Endothelial cell of umbilical vein (primary cell): ENCODE results near the gene PFKP. TPM values are rescaled to one million over a fixed set of nuclear protein-coding genes. Genes with fewer than 3 reads are reported as not detected.

Source experiments
- BruUV-seq: library from RNA; stranded (reverse); fragments of 400-500 nt; replicated peaks from 2 replicates; lab custom pipeline; 2021; lab: Mats Ljungman, UMichigan
- CTCF ChIA-PET: fragments of 300-600, 350-600 bp; sonication (Branson Sonifier 250); formaldehyde crosslinking; loops from one replicate; lab custom pipeline; 2021; ENCODE audit warnings: antibody characterized with exemption, inconsistent platforms; lab: Charles Lee
- POLR2A ChIA-PET: fragments of 300-600, 350-600 bp; sonication (Branson Sonifier 250); formaldehyde crosslinking; loops from one replicate; lab custom pipeline; 2021; ENCODE audit warnings: antibody characterized with exemption, inconsistent platforms; lab: Charles Lee
- DNase-seq: peaks from one replicate; pipeline ENCODE4 v3.0.0-alpha.2; 2011; ENCODE audit warnings: low read depth, low spot score
- FAIRE-seq: peaks from 2 replicates; lab custom pipeline; 2011; peaks lifted over from hg19 to GRCh38; lab: Jason Lieb, UNC
- H2AFZ ChIP-seq: 2 replicates; pipeline ENCODE4 v1.6.0; 2012; ENCODE audit warnings: low read depth, low read length, control low read depth, inconsistent platforms
- H3K27ac ChIP-seq: 2 replicates; pipeline ENCODE4 v1.5.1; 2011; ENCODE audit warnings: low read depth, mild to moderate bottlenecking, control low read depth, low read length, moderate library complexity; ENCODE audit not compliant: insufficient read depth
- H3K27me3 ChIP-seq, 2 experiments: 2 replicates each; pipeline versions ENCODE4 v1.6.0 to v1.6.1; 2011; ENCODE audit warnings: low read length in 2 of 2, mixed read lengths in 1 of 2; ENCODE audit not compliant: control insufficient read depth in 2 of 2, insufficient read depth in 2 of 2
- H3K36me3 ChIP-seq, 2 experiments: 2 replicates in 1 of 2; 3 replicates in 1 of 2; pipeline ENCODE4 v1.5.1; 2011; ENCODE audit warnings: low read length in 2 of 2, mild to moderate bottlenecking in 1 of 2, moderate library complexity in 1 of 2; ENCODE audit not compliant: control insufficient read depth in 2 of 2, insufficient read depth in 2 of 2; ENCODE audit errors: extremely low read depth in 1 of 2
- H3K4me1 ChIP-seq: 3 replicates; pipeline ENCODE4 v1.5.1; 2011; ENCODE audit warnings: mild to moderate bottlenecking, low read length; ENCODE audit not compliant: control insufficient read depth, insufficient read depth; ENCODE audit errors: extremely low read depth
- H3K4me2 ChIP-seq: 2 replicates; pipeline ENCODE4 v1.6.1; 2011; ENCODE audit warnings: low read length, control low read depth, mixed read lengths; ENCODE audit not compliant: insufficient read depth
- H3K4me3 ChIP-seq, 3 experiments: fragments of 200-600 bp in 1 of 3; sonication (generic), shearing (Covaris generic) in 1 of 3; replicated peaks in 1 of 3; 2 replicates each; pipeline ENCODE4 v1.5.1; 2011 to 2016; ENCODE audit warnings: control low read depth in 3 of 3, low read length in 3 of 3, mild to moderate bottlenecking in 2 of 3, inconsistent platforms in 1 of 3, low read depth in 1 of 3, moderate library complexity in 1 of 3; ENCODE audit not compliant: insufficient read depth in 1 of 3
- H3K79me2 ChIP-seq: 2 replicates; pipeline ENCODE4 v1.6.0; 2012; ENCODE audit warnings: low read length, inconsistent platforms; ENCODE audit not compliant: control insufficient read depth, insufficient read depth
- H3K9ac ChIP-seq: replicated peaks from 2 replicates; pipeline ENCODE3; 2011; ENCODE audit warnings: low read length, control low read depth; ENCODE audit not compliant: insufficient read depth; ENCODE audit errors: extremely low read depth
- H3K9me1 ChIP-seq: replicated peaks from 3 replicates; pipeline ENCODE4 v1.6.0; 2011; ENCODE audit warnings: mild to moderate bottlenecking, low read length; ENCODE audit not compliant: control insufficient read depth, insufficient read depth; ENCODE audit errors: extremely low read depth
- H3K9me3 ChIP-seq: replicated peaks from 2 replicates; pipeline ENCODE4 v1.5.1; 2012; ENCODE audit warnings: low read length, inconsistent platforms; ENCODE audit not compliant: control insufficient read depth, insufficient read depth
- H4K20me1 ChIP-seq: replicated peaks from 2 replicates; pipeline ENCODE3; 2011; ENCODE audit warnings: mild to moderate bottlenecking, low read length; ENCODE audit not compliant: control insufficient read depth, insufficient read depth; ENCODE audit errors: extremely low read depth
- CTCF ChIP-seq, 2 donors: IDR thresholded peaks; 1 replicate in 1 of 2; 2 replicates in 1 of 2; pipeline ENCODE4 v1.5.1; 2011; ENCODE audit warnings: low read length in 2 of 2, mild to moderate bottlenecking in 2 of 2, moderate library complexity in 2 of 2, control low read depth in 1 of 2, inconsistent platforms in 1 of 2, low read depth in 1 of 2; ENCODE audit not compliant: insufficient read depth in 1 of 2; ENCODE audit errors: extremely low read depth in 1 of 2
- EZH2 ChIP-seq: IDR thresholded peaks from 2 replicates; pipeline ENCODE4 v1.6.1; 2012; ENCODE audit warnings: borderline replicate concordance, low read depth, mild to moderate bottlenecking, moderate library complexity, low read length, inconsistent platforms; ENCODE audit not compliant: severe bottlenecking
- POLR2AphosphoS5 ChIP-seq: IDR thresholded peaks from 2 replicates; pipeline ENCODE4 v1.6.1; 2012; ENCODE audit warnings: low read depth, mild to moderate bottlenecking, control low read depth, low read length, moderate library complexity; ENCODE audit not compliant: insufficient read depth
- dilution Hi-C: fragments of 300-500 bp; cut with MboI; formaldehyde crosslinking; loops from one replicate; pipeline ENCODE4 v1.15.0; 2019; ENCODE audit warnings: low sequenced_read_pairs; ENCODE audit not compliant: extremely low pct_ligation_motif_present
- intact Hi-C: fragments of 100-400 bp; cut with micrococcal nuclease; formaldehyde crosslinking; loops from one replicate; pipeline ENCODE4 v1.10.0; 2022
- polyA plus RNA-seq, 4 experiments: library from polyadenylated mRNA; depleted of rRNA in 3 of 4; stranded (reverse) in 3 of 4; unstranded in 1 of 4; fragments of >200 nt; gene quantifications; 2 replicates each; pipeline versions ENCODE4 v1.2.1 to v1.2.3, GENCODE V29; 2011 to 2012; ENCODE audit warnings: missing spikeins in 1 of 4
- total RNA-seq: library from RNA; stranded (reverse); gene quantifications from 2 replicates; pipeline ENCODE4 v1.2.3, GENCODE V29; 2021

PFKP gene
- total and polyA plus RNA-seq, 2 donors (not counting 3 experiments of a cell fraction or from before 2014, with no cell fraction given): 185 to 359 TPM

- FAIRE-seq (peak; percentile 71), DNase-seq (peak; percentile 62)
- Histone ChIP-seq H3K27me3 (no peaks in the 10 kb centered on the region), H3K9me1 (no peaks in the 10 kb centered on the region), H3K79me2 (peaks cover 59% of the 10 kb centered on the region), H3K4me3 (peak overlapping the region; percentile 75 to 96 (median 94)), H2AFZ (peak overlapping the region; percentile 11), H3K4me2 (peak overlapping the region; percentile 85), H4K20me1 (no peaks in the 10 kb centered on the region), H3K9ac (peak overlapping the region; percentile 72), H3K27ac (peak overlapping the region; percentile 73), H3K4me1 (peaks cover 43% of the 10 kb centered on the region), H3K9me3 (no peaks in the 10 kb centered on the region), H3K36me3 (peaks cover 0 to 10% of the 10 kb centered on the region in 2 experiments)
- POLR2A ChIA-PET: no interaction called here
- TF ChIP-seq EZH2 (no peak), POLR2AphosphoS5 (peak; percentile 37), CTCF (IDR thresholded peaks at IDR 0.05; ENCODE audit: extremely low read depth in 1 of 2, insufficient read depth in 1 of 2, low read depth in 1 of 2, low read length in 2 of 2) (peak; percentile 31 to 53)
- no TSS peak for BruUV-seq
- intact Hi-C loops (no loop called here), dilution Hi-C loops (no loop called here)
- CTCF ChIA-PET: interaction anchor here (0.8 to 1.4 kb wide), 6 partner anchors 8 to 66 kb away, joined by 3 to 6 read pairs (median 4); no protein-coding TSS in a partner anchor
These were observed 1.0 kb downstream of the PFKP start for GRCh38 chr10:3068201-3068967.
